HCT116 (cell line): ENCODE measurements around the gene KRTAP4-5. TPM values are rescaled to one million over a fixed set of nuclear protein-coding genes. Genes with fewer than 3 reads are reported as not detected.
"Not testable (repeated sequence)": the region's sequence is repeated elsewhere in the genome, so short reads cannot be mapped to it uniquely, and the experiment has no call there.

ENCODE experiments used
- ATAC-seq: fragments of 200-7000 bp; cut with Tn5 transposase; 2 replicates; pipeline ENCODE4 v1.9.1; 2020; ENCODE audit warnings: mild to moderate bottlenecking, moderate library complexity
- BruUV-seq: library from RNA; stranded (reverse); fragments of 400-500 nt; replicated peaks from 2 replicates; lab custom pipeline; 2021; lab: Mats Ljungman, UMichigan
- CTCF ChIA-PET: fragments of 300-600 bp; sonication (Branson Sonifier 250); formaldehyde crosslinking; loops from one replicate; lab custom pipeline; 2021; ENCODE audit warnings: antibody characterized with exemption; lab: Charles Lee
- POLR2A ChIA-PET: fragments of 300-600, 350-600 bp; sonication (Branson Sonifier 250); formaldehyde crosslinking; loops from one replicate; lab custom pipeline; 2021; ENCODE audit warnings: antibody characterized with exemption; lab: Charles Lee
- RAD21 ChIA-PET, 2 experiments: fragments of 300-600 bp; sonication (Branson Sonifier 250); formaldehyde crosslinking; loops; one replicate each; lab custom pipeline; 2023; ENCODE audit warnings: low total read pairs in 2 of 2; ENCODE audit not compliant: uncharacterized antibody in 2 of 2, unreplicated experiment in 2 of 2, low non-redundant PET in 1 of 2; lab: Charles Lee
- DNase-seq: peaks from one replicate; pipeline ENCODE4 v3.0.0-alpha.2; 2010; ENCODE audit warnings: low read depth, low spot score
- H2AFZ ChIP-seq: fragments of 200-600 bp; shearing (Covaris generic), sonication (generic); 2 replicates; pipeline ENCODE4 v1.6.1; 2017; ENCODE audit warnings: low read depth, mixed run types, mixed read lengths, antibody characterized with exemption, low read length; ENCODE audit not compliant: poor library complexity, severe bottlenecking
- H3K27ac ChIP-seq: 2 replicates; pipeline ENCODE4 v1.5.1; 2012; ENCODE audit warnings: low read depth, low read length
- H3K27me3 ChIP-seq: fragments of 200-600 bp; sonication (generic); 2 replicates; pipeline ENCODE4 v1.6.1; 2016; ENCODE audit warnings: mixed run types, low read length, mixed read lengths; ENCODE audit not compliant: insufficient read depth
- H3K36me3 ChIP-seq, 2 experiments: fragments of 200-500 bp in 1 of 2; fragments of 200-600 bp in 1 of 2; sonication (Bioruptor generic) in 1 of 2; sonication (generic) in 1 of 2; 2 replicates each; pipeline versions ENCODE4 v1.5.1 to v1.6.1; 2014 to 2016; ENCODE audit warnings: low read length in 2 of 2, inconsistent platforms in 1 of 2, mixed read lengths in 1 of 2, mixed run types in 1 of 2; ENCODE audit not compliant: insufficient read depth in 2 of 2, control insufficient read depth in 1 of 2
- H3K4me1 ChIP-seq, 2 experiments: fragments of 200-600 bp in 1 of 2; sonication (generic) in 1 of 2; 2 replicates each; pipeline versions ENCODE4 v1.5.1 to v1.6.1; 2012 to 2017; ENCODE audit warnings: low read length in 2 of 2, inconsistent platforms in 1 of 2, mild to moderate bottlenecking in 1 of 2, mixed read lengths in 1 of 2, mixed run types in 1 of 2, moderate library complexity in 1 of 2; ENCODE audit not compliant: insufficient read depth in 2 of 2, control insufficient read depth in 1 of 2
- H3K4me2 ChIP-seq: fragments of 200-600 bp; sonication (generic); 2 replicates; pipeline ENCODE4 v1.6.1; 2017; ENCODE audit warnings: mixed run types, low read length, mixed read lengths
- H3K4me3 ChIP-seq, 2 experiments: fragments of 200-600 bp in 1 of 2; sonication (generic) in 1 of 2; replicated peaks in 1 of 2; 2 replicates each; pipeline ENCODE4 v1.5.1; 2011 to 2016; ENCODE audit warnings: low read length in 2 of 2, control low read depth in 1 of 2, low read depth in 1 of 2, mild to moderate bottlenecking in 1 of 2, mixed read lengths in 1 of 2, mixed run types in 1 of 2
- H3K79me2 ChIP-seq: fragments of 200-600 bp; sonication (generic); 2 replicates; pipeline ENCODE4 v1.6.1; 2017; ENCODE audit warnings: mild to moderate bottlenecking, mixed run types, low read length, moderate library complexity, mixed read lengths; ENCODE audit not compliant: insufficient read depth
- H3K9ac ChIP-seq: fragments of 200-600 bp; sonication (generic); 2 replicates; pipeline ENCODE4 v1.6.1; 2016; ENCODE audit warnings: low read length, mixed read lengths
- H3K9me2 ChIP-seq: fragments of 200-600 bp; sonication (generic), shearing (Covaris generic); 2 replicates; pipeline ENCODE4 v1.6.1; 2017; ENCODE audit warnings: mixed run types, mild to moderate bottlenecking, moderate library complexity; ENCODE audit not compliant: insufficient read depth
- H3K9me3 ChIP-seq, 2 experiments: fragments of 200-500 bp in 1 of 2; fragments of 200-600 bp in 1 of 2; sonication (Bioruptor generic) in 1 of 2; sonication (generic) in 1 of 2; 2 replicates each; pipeline ENCODE4 v1.6.1; 2014 to 2017; ENCODE audit warnings: low read length in 2 of 2, mixed read lengths in 2 of 2, inconsistent platforms in 1 of 2, low read depth in 1 of 2, mild to moderate bottlenecking in 1 of 2, mixed run types in 1 of 2, moderate library complexity in 1 of 2; ENCODE audit not compliant: control insufficient read depth in 1 of 2, insufficient read depth in 1 of 2
- H4K20me1 ChIP-seq: fragments of 200-600 bp; sonication (generic), shearing (Covaris generic); 2 replicates; pipeline ENCODE4 v1.6.1; 2017; ENCODE audit warnings: mixed run types, mild to moderate bottlenecking, moderate library complexity; ENCODE audit not compliant: insufficient read depth
- CBX3 ChIP-seq: IDR thresholded peaks from 2 replicates; pipeline ENCODE4 v1.6.1; 2012; ENCODE audit warnings: low read depth
- EZH2 ChIP-seq: fragments of 200-600 bp; sonication (generic); IDR thresholded peaks from 2 replicates; pipeline ENCODE4 v1.6.1; 2017; ENCODE audit warnings: antibody characterized with exemption, mixed run types
- intact Hi-C: fragments of 100-400 bp; cut with micrococcal nuclease; formaldehyde crosslinking; loops from 2 replicates; pipeline ENCODE4 v1.10.0; 2022
- total RNA-seq: library from RNA; stranded (reverse); gene quantifications from one replicate; pipeline ENCODE4 v1.2.1, GENCODE V29; 2021; ENCODE audit not compliant: unreplicated experiment

KRTAP4-5 gene
- total RNA-seq, 1 experiment from 2014 or later: not detected

GRCh38 chr17:41140360-41141131 is 9.1 kb downstream of the KRTAP4-5 start, which contains the start of gene KRTAP4-6:
TSS of gene KRTAP4-6 (minus strand) at chr17:41140544. CDS start at chr17:41140487, 57 bp downstream.
- peaks cover 6 to 41% of the 10 kb centered on the region in 2 experiments; a peak in 3 of 4 replicates for H3K9me3 ChIP-seq
- no peak within 1 kb of the TSS for H2AFZ ChIP-seq
- DNase-seq (no peak), ATAC-seq (no peak)
- peak within 1 kb of the TSS; percentile 45; the same call in 1 of the 2 replicates for H3K27ac ChIP-seq
- no peaks in the 10 kb centered on the region for H3K9me2 ChIP-seq
- ChIA-PET POLR2A (interaction anchor here (1.0 kb wide), 1 partner anchor 56 kb away, joined by 5 read pairs; the partner anchor contains the start of gene KRTAP4-7), RAD21 (no interaction called here), CTCF (no interaction called here)
- peak within 1 kb of the TSS; percentile 35 to 49 for H3K4me3 ChIP-seq
- no peak for TF ChIP-seq EZH2
- 0 out of 2 replicates have a peak, but pooled peaks have one; percentile 14 for TF ChIP-seq CBX3
- BruUV-seq: no TSS peak
- H3K79me2 ChIP-seq: no peaks in the 10 kb centered on the region
- H3K4me2 ChIP-seq: peak within 1 kb of the TSS; percentile 41
- H3K27me3 ChIP-seq: no peaks in the 10 kb centered on the region
- H3K4me1 ChIP-seq: no peaks in the 10 kb centered on the region; a peak in 1 of 4 replicates
- peak within 1 kb of the TSS; percentile 41; the same call in 1 of the 2 replicates for H3K9ac ChIP-seq
- H4K20me1 ChIP-seq: no peaks in the 10 kb centered on the region
- intact Hi-C loops: no loop called here
- H3K36me3 ChIP-seq: peaks cover 0 to 9% of the 10 kb centered on the region in 2 experiments; a peak in 1 of 4 replicates

- H3K27me3 ChIP-seq, intact Hi-C loops, H3K79me2 ChIP-seq, DNase-seq, H3K4me1 ChIP-seq, CTCF ChIA-PET, H2AFZ ChIP-seq, RAD21 ChIA-PET, H3K9me2 ChIP-seq, H4K20me1 ChIP-seq, H3K36me3 ChIP-seq, BruUV-seq: not testable (repeated sequence)
- H3K9ac ChIP-seq: peak overlapping the region; percentile 41; the same call in 1 of the 2 replicates
- H3K4me3 ChIP-seq: peak overlapping the region; percentile 35 to 49
- POLR2A ChIA-PET: interaction anchor here (1.0 kb wide), 1 partner anchor 55 kb away, joined by 5 read pairs; the partner anchor contains the start of gene KRTAP4-7
- H3K9me3 ChIP-seq: peaks cover 6 to 41% of the 10 kb centered on the region in 2 experiments; a peak in 3 of 4 replicates
- peak overlapping the region; percentile 41 for H3K4me2 ChIP-seq
- peak overlapping the region; percentile 45; the same call in 1 of the 2 replicates for H3K27ac ChIP-seq
- ATAC-seq: peak; percentile 42; the same call in 1 of the 2 replicates
Observed at GRCh38 chr17:41139865-41140264, 9.8 kb downstream of the KRTAP4-5 start.
